Body of pancreas (tissue), 4 donors: Measurements from ENCODE around the gene ATP13A3.
"Not testable (repeated sequence)": the region's sequence is repeated elsewhere in the genome, so short reads cannot be mapped to it uniquely, and the experiment has no call there.

Experiments
- POLR2A ChIP-seq, 3 donors: fragments of 450-650 bp; IDR thresholded peaks; one replicate each; pipeline ENCODE4 v1.6.1; 2016; ENCODE audit warnings: antibody characterized with exemption in 3 of 3, mild to moderate bottlenecking in 2 of 3
- TF ChIP-seq, protein P1 (sequence below), 7 experiments: fragments of 450-650 bp in 4 of 7; fragments of 200-600 bp in 3 of 7; sonication (generic) in 3 of 7; IDR thresholded peaks; one replicate each; pipeline ENCODE4 v1.5.1; 2016 to 2019; ENCODE audit warnings: antibody characterized with exemption in 7 of 7

DNA sequence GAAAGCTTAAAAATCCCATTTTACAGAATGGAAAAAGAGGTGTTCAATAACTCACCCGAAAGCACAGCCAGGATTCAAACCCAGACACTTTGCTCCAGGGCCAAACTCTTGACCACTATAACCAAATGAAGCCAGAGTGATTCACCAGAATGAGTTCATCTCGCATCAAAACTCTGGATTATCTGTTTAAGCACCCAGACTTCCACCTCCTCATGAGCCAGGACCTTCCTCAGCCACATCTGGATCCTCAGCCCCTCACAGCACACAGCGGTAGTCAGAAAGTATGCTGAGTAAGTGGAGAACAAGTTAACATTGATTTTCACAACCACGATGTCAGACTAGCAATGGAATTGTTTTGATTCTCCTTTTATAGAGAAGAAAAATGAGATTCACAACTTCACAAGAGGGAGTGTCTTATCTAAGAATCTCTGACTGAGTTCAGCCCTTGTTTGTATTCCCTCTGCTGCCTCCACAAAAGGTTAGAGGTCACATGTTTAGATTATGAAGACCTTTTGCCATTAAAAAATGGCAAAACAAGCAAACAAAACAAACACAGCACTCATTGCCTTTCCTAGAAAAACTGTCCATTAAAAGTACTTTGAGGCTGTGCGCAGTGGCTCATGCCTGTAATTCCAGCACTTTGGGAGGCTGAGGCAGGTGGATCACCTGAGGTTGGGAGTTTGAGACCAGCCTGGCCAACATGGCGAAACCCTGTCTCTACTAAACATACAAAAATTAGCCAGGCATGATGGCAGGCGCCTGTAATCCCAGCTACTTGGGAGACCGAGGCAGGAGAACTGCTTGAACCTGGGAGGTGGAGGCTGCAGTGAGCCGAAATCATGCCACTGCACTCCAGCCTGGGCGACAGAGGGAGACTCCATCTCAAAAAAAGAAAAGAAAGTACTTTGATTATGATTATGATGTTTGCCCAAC lies 7.5 kb upstream of the ATP13A3 start:
- TF ChIP-seq POLR2A (IDR thresholded peaks at IDR 0.05), result not testable (repeated sequence)
- TF ChIP-seq, protein P1, sequence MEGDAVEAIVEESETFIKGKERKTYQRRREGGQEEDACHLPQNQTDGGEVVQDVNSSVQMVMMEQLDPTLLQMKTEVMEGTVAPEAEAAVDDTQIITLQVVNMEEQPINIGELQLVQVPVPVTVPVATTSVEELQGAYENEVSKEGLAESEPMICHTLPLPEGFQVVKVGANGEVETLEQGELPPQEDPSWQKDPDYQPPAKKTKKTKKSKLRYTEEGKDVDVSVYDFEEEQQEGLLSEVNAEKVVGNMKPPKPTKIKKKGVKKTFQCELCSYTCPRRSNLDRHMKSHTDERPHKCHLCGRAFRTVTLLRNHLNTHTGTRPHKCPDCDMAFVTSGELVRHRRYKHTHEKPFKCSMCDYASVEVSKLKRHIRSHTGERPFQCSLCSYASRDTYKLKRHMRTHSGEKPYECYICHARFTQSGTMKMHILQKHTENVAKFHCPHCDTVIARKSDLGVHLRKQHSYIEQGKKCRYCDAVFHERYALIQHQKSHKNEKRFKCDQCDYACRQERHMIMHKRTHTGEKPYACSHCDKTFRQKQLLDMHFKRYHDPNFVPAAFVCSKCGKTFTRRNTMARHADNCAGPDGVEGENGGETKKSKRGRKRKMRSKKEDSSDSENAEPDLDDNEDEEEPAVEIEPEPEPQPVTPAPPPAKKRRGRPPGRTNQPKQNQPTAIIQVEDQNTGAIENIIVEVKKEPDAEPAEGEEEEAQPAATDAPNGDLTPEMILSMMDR (IDR thresholded peaks at IDR 0.05), result not testable (repeated sequence)
